AG04449 (cell line): ENCODE results near the gene MIXL1.
A peak's percentile ranks its signal among the peaks of the same experiment; 100 is the strongest.

Experiments
- CTCF ChIA-PET: fragments of 350-600 bp; formaldehyde crosslinking; extraction: SDS; loops from one replicate; lab custom pipeline; 2021; ENCODE audit warnings: antibody characterized with exemption; lab: Yijun Ruan, JAX
- POLR2A ChIA-PET: fragments of 400-600, 350-600 bp; formaldehyde crosslinking; extraction: SDS; loops from one replicate; lab custom pipeline; 2020; ENCODE audit warnings: antibody characterized with exemption, inconsistent platforms; lab: Yijun Ruan, JAX
- DNase-seq: peaks from one replicate; pipeline ENCODE4 v3.0.0-alpha.2; 2010; ENCODE audit warnings: low read depth, low spot score
- H3K4me3 ChIP-seq: 2 replicates; pipeline ENCODE4 v1.5.1; 2011; ENCODE audit warnings: low read depth, mild to moderate bottlenecking, control low read depth, low read length
- TF ChIP-seq, protein P1 (sequence below): IDR thresholded peaks from one replicate; pipeline ENCODE4 v1.5.1; 2011; ENCODE audit warnings: mild to moderate bottlenecking, moderate library complexity, low read length, control low read depth, inconsistent platforms; ENCODE audit not compliant: insufficient read depth; ENCODE audit errors: missing control alignments

Gene MIXL1

GRCh38 chr1:226223157-226223785 is at the start of gene MIXL1:
Gene MIXL1, plus strand, starts transcription at chr1:226223664. Its CDS starts 18 bp downstream, at chr1:226223682.
- DNase-seq, result no peak
- POLR2A ChIA-PET, result no interaction called here
- CTCF ChIA-PET, result interaction anchor here (1.3 to 1.8 kb wide), 2 partner anchors 12 to 98 kb away, joined by 3 to 5 read pairs; no protein-coding TSS in a partner anchor
- TF ChIP-seq, protein P1, sequence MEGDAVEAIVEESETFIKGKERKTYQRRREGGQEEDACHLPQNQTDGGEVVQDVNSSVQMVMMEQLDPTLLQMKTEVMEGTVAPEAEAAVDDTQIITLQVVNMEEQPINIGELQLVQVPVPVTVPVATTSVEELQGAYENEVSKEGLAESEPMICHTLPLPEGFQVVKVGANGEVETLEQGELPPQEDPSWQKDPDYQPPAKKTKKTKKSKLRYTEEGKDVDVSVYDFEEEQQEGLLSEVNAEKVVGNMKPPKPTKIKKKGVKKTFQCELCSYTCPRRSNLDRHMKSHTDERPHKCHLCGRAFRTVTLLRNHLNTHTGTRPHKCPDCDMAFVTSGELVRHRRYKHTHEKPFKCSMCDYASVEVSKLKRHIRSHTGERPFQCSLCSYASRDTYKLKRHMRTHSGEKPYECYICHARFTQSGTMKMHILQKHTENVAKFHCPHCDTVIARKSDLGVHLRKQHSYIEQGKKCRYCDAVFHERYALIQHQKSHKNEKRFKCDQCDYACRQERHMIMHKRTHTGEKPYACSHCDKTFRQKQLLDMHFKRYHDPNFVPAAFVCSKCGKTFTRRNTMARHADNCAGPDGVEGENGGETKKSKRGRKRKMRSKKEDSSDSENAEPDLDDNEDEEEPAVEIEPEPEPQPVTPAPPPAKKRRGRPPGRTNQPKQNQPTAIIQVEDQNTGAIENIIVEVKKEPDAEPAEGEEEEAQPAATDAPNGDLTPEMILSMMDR, result no peak
- H3K4me3 ChIP-seq, result peak within 1 kb of the TSS; percentile 56

DNA sequence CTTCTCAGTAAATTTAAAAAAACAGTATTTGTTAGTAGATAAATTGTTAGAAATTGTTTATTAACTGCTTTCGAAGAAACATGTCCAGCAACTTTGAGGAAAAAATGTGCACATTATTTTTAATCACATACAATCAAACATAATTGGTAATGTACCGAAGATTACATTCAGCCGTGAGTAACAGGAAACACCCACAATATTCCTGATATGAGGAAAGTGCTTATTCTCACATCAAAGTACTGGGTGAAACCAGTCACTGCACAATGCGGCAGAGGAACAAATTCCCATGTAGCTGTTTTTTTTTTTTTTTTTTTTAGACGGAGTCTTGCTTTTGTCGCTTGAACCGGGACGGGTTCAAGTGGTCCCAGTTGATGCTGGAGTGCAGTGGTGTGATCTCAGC is 46.6 kb upstream of the MIXL1 start:
- CTCF ChIA-PET, result interaction anchor here (1.3 to 2.6 kb wide), 3 partner anchors 22 to 56 kb away, joined by 3 to 17 read pairs (median 4); no protein-coding TSS in a partner anchor
- POLR2A ChIA-PET, result interaction anchor here (0.6 kb wide), 1 partner anchor 240 kb away, joined by 3 read pairs; no protein-coding TSS in a partner anchor
- DNase-seq, result no peak
- H3K4me3 ChIP-seq, result no peak overlapping the region
- TF ChIP-seq, protein P1, result no peak

- POLR2A ChIA-PET, result interaction anchor here (0.8 kb wide), 1 partner anchor 13 kb away, joined by 5 read pairs; no protein-coding TSS in a partner anchor
- no peak for DNase-seq
- no peak overlapping the region for H3K4me3 ChIP-seq
- CTCF ChIA-PET, result interaction anchor here (0.6 to 6.3 kb wide), 13 partner anchors 9 to 117 kb away, joined by 3 to 62 read pairs (median 5); no protein-coding TSS in a partner anchor
- TF ChIP-seq, protein P1, result peak; percentile 33
Measured at GRCh38 chr1:226181996-226182714, 41.3 kb upstream of the MIXL1 start.

GRCh38 chr1:226185141-226186036 is 38.1 kb upstream of the MIXL1 start:
- POLR2A ChIA-PET, result interaction anchor here (0.6 kb wide), 1 partner anchor 41 kb away, joined by 3 read pairs; no protein-coding TSS in a partner anchor
- CTCF ChIA-PET, result interaction anchor here (0.7 to 6.3 kb wide), 9 partner anchors 11 to 223 kb away, joined by 3 to 62 read pairs (median 5); partner anchors contain the start of gene PARP1
- no peak for DNase-seq
- H3K4me3 ChIP-seq, result peak overlapping the region; percentile 97
- TF ChIP-seq, protein P1, result no peak

DNA sequence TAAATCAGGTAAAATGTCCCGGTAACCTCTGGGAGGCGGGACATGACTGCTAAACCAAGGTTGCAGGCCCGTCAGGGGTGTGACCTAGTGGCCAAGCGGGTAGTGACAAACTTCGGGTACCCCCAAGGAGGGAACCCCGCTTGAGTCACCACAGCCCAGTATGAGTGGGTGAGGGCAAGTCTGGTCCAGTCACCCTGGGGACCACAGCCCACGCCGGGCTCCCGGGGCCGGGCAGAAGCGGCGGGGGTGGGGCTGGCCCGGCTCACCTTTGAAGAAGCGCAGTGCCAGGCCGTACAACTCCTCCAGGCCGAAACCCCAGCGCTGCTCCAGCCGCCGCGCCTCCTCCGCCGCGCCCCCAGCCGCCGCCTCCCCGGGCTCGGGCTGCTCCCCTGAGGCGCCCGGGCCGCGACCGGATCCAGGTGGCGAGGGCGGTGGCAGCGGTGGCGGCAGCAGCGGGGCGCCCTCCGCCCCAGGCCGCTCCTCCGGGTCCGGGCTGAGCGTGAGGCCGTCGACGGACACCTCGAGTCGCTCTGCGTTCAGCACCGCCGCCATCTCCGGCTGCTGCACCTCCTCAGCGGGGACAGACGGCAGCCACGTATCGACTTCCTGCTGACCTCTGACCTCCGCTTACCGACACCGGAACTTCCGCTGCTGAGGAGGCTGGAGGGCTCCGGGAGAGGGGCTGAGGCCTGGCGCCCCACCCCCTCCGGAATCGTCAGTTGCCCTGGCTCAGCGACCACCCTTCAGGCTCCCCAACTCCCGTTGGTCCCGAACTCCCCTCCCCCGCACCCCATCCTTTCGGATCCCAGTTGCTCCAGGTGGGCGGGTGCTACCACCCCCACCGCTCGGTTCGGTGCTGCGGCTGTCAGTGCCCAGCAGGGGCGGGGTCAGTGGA is 37.1 kb upstream of the MIXL1 start, which contains the start of gene ACBD3:
Gene ACBD3, minus strand, starts transcription at position 618 of the 895 bp plus-strand sequence. Its CDS starts 66 bp downstream, at position 552.
- peak; percentile 26 for DNase-seq
- POLR2A ChIA-PET, result no interaction called here
- H3K4me3 ChIP-seq, result peak within 1 kb of the TSS; percentile 97
- TF ChIP-seq, protein P1, result peak; percentile 19
- CTCF ChIA-PET, result interaction anchor here (0.8 to 6.3 kb wide), 5 partner anchors 10 to 222 kb away, joined by 5 to 62 read pairs (median 7); partner anchors contain the start of gene PARP1
